GM18868 (cell line): ENCODE data around the gene SDK1.
A peak's percentile ranks its signal among the peaks of the same experiment; 100 is the strongest.

Experiments
- ATAC-seq: cut with Tn5 transposase; IDR thresholded peaks from one replicate; pipeline ENCODE4 v1.9.1; 2021; ENCODE audit warnings: mild to moderate bottlenecking, moderate library complexity; ENCODE audit not compliant: unreplicated experiment

The SDK1 gene

DNA sequence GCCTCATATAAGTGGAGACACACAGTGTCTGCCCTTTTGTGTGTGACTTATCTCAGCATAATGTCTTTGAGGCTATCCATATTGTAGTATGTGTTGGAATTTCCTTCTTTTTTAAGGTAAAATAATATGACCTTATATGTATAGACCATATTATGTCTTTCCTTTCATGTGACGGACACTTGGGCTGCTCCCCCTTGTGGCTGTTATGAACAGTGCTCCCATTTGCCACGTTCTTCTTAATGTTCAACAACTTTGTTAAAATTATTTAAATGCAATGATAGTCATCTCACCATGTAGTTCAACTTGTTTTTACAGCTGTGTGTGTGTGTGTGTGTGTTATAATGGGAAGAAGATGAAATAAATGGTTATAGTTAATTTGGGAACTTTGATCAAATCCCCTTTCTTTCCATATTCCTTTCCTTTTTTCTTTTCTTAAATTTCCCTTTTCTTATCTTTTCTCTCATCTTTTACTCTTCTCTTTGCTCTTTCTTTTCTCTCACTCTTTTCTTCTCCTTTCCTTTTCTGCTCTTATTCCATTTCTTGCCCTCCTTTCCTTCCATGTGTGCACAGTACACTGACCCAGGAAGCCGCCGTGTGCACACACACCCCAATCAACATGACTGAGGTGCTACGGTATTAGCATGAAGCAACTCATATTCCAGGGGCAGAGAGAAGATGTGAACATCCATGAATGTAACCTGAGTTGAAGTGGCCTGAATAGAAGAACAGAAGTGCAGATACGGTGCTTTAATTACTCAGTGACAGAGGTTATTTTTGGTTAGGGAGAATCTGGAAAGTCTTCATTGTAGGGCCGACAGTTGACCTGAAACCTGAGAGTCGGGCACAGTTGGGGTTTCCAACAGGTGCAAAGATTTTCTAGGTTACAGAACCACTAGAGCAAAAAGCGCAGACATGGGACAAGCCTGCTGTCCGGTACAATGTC lies 596.6 kb downstream of the SDK1 start:
- ATAC-seq, result peak; percentile 64

- ATAC-seq, result no peak
Observed at GRCh38 chr7:3899559-3899991, 598.5 kb downstream of the SDK1 start.

GRCh38 chr7:3908153-3908552 lies 607.1 kb downstream of the SDK1 start:
- no peak for ATAC-seq

- no peak for ATAC-seq
Observed at GRCh38 chr7:3909128-3909527, 608.1 kb downstream of the SDK1 start.

- no peak for ATAC-seq
Observed at GRCh38 chr7:3910054-3910453, 609.0 kb downstream of the SDK1 start.

DNA sequence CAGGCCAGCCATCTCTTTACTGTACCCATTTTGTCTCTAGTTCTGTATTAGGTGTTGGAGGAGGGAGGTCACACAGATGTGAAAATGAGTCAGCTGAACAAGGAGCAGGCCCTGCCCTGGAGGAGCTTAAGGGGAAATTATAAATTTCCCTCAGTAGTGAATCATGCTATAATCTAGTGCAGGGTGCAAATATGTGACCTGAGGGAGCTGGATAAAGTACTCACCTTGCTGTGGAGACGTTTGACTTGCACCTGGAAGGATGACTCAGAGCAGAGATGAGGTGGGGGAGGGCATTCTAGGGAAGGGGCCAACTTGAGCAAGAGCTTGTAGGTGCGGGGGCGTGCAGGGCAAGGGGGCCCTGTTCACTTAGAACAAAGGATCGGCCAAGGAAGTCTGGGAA lies 610.6 kb downstream of the SDK1 start:
- ATAC-seq, result no peak

GRCh38 chr7:3912291-3912690 lies 611.2 kb downstream of the SDK1 start:
- ATAC-seq, result no peak

GRCh38 chr7:3914051-3914775 lies 613.2 kb downstream of the SDK1 start:
- ATAC-seq, result no peak

GRCh38 chr7:3915337-3915878 lies 614.4 kb downstream of the SDK1 start:
- ATAC-seq, result no peak

- no peak for ATAC-seq
Observed at GRCh38 chr7:3916146-3916545, 615.1 kb downstream of the SDK1 start.

DNA sequence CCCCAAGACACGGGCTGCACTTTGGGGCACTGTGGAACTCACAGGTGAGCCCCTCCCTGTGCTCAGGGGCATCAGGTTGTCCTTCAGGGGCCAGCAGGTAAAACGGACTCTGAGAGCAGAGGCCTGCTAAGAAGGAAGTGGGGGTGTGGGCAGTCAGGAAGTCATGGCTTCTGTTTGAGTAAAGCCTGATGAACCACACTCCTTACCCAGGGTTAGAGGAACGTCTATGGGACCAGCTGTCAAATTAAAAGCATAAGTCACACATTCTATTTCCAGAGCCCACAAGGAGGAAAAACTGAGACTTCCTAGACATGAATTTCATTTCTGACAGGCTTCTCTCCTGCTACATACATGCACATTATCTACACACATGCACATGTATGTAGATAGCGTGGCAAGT lies 616.4 kb downstream of the SDK1 start:
- no peak for ATAC-seq

DNA sequence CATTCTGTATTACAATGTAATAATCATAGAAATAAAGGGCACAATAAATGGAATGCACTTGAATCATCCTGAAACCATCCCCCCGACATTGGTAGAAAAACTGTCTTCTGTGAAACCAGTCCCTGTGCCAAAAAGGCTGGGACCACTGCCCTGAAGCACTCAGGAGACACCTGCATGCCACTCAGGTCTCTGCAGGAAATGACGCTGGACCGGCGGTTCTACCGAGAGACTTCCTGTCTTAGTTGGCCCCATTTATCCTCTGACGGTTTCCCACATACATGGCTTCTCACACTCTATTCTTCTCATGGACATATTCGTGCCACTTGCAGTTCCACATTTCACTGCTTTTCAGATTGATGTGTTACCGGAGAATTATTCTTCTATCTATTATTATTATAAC lies 617.5 kb downstream of the SDK1 start:
- ATAC-seq, result no peak

DNA sequence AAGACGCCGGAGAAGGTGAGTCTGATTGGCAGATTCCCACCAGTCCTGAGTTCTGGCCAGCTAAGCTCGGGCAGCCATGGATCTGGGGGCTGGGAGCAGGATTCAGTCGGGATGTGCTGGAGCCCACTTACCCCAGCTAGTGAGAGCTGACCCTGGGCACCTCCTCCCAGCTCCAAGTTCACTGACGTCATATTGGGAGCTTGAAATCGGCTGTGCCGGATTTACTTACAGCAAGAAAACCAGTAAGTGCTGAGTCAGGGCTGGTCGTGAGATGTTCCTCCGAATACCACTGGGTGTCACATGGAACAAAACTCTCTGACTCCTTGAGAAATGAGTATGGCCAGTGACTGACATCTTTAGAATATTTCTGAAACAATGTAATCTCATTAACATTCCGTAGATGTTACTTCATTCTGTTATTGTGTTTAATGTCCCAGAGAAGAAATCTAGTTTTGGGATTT lies 621.2 kb downstream of the SDK1 start:
- no peak for ATAC-seq

GRCh38 chr7:3923307-3923918 lies 622.4 kb downstream of the SDK1 start:
- ATAC-seq, result no peak

DNA sequence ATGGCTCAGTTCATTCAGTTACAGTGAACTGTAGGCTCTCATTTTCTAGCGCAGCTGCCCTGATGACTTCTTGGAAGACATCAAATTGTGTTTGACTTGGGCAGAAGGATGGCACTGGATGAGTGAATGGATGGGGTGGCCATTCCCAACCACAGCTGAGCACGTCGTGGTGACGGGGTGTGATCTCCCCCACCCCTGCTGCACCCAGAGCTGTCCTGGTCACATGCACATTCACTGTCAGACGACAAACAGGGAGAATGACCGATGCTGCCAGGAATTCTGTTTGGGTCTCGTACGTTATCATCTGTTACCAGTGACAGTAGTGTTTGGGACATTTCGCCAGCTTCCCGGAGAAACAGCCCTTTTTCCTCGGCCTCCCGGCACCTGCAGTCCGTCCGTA lies 623.2 kb downstream of the SDK1 start:
- ATAC-seq, result no peak

DNA sequence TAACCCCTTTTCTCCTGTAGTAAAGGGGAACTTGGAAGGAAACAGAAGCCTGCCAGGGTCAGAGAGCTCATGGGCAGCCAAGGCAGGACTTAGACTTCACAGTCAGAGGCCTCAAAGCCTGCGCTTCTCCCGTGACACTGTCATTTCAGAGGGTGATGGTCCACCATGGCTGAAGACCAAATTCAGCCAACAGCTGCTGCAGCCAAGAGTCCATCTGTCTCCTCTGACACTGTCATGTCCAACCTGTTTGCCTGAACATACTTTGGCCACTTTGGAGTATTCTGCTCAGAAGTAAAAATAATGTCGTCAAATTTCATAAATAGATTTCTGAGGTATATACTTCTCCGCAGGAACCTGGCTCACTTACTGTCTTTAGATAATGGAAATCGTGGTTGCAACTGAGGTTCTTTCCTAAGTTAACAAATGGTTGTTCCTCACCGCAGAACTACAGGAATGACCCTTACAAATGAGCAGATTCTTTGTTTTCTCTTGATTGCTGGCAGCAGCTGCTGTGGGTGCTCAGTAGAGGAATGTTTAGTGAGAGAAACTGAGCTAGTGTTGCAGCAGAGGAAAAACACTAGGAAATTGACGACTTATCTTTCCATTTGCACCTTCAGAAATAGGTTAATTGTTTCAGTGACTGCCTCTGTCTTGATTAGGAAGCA lies 626.5 kb downstream of the SDK1 start:
- no peak for ATAC-seq

- ATAC-seq, result no peak
Observed at GRCh38 chr7:3928727-3929515, 627.9 kb downstream of the SDK1 start.

DNA sequence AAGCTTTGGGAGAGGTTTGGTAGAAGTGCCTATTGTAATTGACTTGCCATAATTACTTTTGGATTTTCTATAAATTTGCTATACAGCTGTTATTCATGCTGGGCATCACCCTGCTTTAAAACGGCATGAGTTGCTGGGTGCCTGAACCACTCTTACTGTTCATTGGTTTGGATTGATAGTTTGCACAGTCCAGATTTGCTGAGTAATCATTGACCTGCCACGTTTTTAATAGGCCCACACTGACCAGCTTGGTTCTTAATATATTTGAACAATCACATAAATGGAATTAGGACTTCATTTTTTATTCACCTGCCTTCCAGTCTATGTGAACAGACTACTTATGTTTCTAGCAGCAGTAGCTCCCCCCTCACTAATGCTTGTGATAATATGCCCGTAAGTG lies 630.8 kb downstream of the SDK1 start:
- no peak for ATAC-seq

DNA sequence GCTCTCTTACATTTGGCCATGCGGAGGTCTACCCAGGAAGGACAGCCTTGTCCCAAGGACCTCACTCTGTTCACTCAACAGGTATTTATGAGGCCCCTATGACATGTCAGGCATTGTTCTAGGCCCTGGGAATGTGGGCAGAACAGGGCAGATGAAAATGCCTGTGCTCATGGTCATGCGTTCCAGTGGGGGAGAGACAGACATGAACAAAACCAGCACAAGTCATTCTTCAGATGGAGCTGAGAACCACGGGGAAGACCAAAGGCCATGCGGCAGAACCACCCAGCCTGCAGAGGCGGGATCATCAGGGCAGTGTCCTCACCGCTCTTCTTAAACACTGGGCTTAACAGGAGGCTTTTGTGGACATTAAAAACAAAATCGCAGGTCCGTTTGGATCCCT lies 636.1 kb downstream of the SDK1 start:
- ATAC-seq, result no peak

DNA sequence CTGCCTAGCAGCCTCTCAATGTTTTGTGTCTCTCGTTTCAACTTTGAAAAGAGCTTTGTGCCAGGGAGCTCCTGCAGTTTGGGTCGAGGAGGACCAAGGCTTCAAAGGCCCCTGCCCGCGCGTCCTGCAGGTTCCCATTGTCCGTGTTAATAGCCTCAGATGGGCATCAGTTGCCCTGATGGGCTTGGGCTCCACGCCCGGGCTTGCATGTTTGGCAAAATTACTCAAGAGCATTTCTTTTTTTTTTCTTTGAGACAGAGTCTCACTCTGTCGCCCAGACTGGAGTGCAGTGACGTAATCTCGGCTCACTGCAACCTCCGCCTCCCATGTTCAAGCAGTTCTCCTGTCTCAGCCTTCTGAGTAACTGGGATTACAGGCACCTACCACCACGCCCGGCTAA lies 636.6 kb downstream of the SDK1 start:
- no peak for ATAC-seq
